HG02885 (cell line): ENCODE results near the gene PHRF1.

Experiments used
- ATAC-seq: cut with Tn5 transposase; IDR thresholded peaks from one replicate; pipeline ENCODE4 v1.9.1; 2021; ENCODE audit warnings: mild to moderate bottlenecking; ENCODE audit not compliant: unreplicated experiment, poor library complexity

The PHRF1 gene

GRCh38 chr11:575996-576768 lies at the start of gene PHRF1:
TSS of gene PHRF1 (plus strand) at chr11:576470. CDS start at chr11:581513, 5,043 bp downstream.
- peak; percentile 83 for ATAC-seq

- ATAC-seq, result no peak
Observed at GRCh38 chr11:528166-528814, 48.0 kb upstream of the PHRF1 start.

GRCh38 chr11:528815-529727 lies 47.2 kb upstream of the PHRF1 start:
- ATAC-seq, result no peak

- no peak for ATAC-seq
Observed at GRCh38 chr11:529728-530411, 46.4 kb upstream of the PHRF1 start.

- no peak for ATAC-seq
Observed at GRCh38 chr11:530960-531831, 45.1 kb upstream of the PHRF1 start.

- no peak for ATAC-seq
Observed at GRCh38 chr11:531919-532526, 44.2 kb upstream of the PHRF1 start.

- no peak for ATAC-seq
Observed at GRCh38 chr11:532527-532985, 43.7 kb upstream of the PHRF1 start.

GRCh38 chr11:532986-533585 lies 43.2 kb upstream of the PHRF1 start:
- ATAC-seq, result no peak

GRCh38 chr11:533586-534395 lies 42.5 kb upstream of the PHRF1 start:
- ATAC-seq, result no peak

GRCh38 chr11:534396-535209 lies 41.7 kb upstream of the PHRF1 start:
- ATAC-seq, result peak; percentile 0

GRCh38 chr11:535210-535518 lies 41.1 kb upstream of the PHRF1 start:
- peak; percentile 15 for ATAC-seq

GRCh38 chr11:535519-536454 lies 40.5 kb upstream of the PHRF1 start, which contains the start of gene HRAS:
TSS of gene HRAS (minus strand) at chr11:535576.
- ATAC-seq, result peak; percentile 75

- ATAC-seq, result peak; percentile 49
Observed at GRCh38 chr11:536841-537621, 39.2 kb upstream of the PHRF1 start, which contains the start of gene LRRC56. TSS of gene LRRC56 (plus strand) at chr11:537527. CDS start at chr11:540685, 3,158 bp downstream.

- ATAC-seq, result no peak
Observed at GRCh38 chr11:537622-538430, 38.4 kb upstream of the PHRF1 start.
